NK-92 (cell line): ENCODE measurements around the gene CELF2.

Experiments used
- DNase-seq: peaks from one replicate; lab custom pipeline; 2025; ENCODE audit not compliant: unreplicated experiment; lab: John Stamatoyannopoulos, UW

Gene CELF2

GRCh38 chr10:11192304-11193000 lies 174.8 kb downstream of the CELF2 start:
- DNase-seq, result no peak

GRCh38 chr10:11193001-11193551 lies 175.4 kb downstream of the CELF2 start:
- no peak for DNase-seq

DNA sequence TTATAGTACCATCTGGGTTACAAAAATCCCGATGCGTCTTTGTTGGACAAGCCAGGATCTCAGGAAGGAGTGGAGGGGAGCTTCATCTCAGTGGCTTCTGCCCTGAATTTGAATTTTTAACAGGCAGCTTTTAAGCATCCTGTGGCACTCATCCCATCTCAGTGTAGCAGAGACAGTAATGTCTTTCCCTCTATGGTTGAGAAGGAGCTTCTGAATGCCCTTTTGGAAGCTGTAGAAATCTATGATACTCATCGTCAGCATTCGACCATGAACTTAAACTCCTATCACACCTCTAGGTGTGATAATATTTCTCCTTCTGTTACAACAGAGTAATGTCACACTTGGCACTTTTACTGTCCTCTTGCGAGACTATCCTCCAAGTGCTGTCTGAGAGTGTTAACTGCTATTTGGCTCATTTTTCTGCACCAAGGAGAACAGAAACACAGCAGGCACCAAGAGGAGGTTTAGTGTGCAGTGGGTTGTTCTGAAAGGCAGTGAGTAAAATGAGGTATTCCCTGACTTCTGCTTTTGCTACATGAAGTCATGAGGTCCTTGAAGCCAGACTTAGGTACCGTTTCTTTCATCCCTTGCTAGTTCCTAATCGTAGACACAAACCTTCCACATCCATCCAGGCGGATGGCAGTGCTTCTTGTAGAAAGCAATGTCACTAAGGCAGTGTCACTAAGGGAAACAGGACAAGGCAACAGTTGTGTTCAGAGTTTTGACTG lies 177.4 kb downstream of the CELF2 start:
- no peak for DNase-seq

- DNase-seq, result no peak
Observed at GRCh38 chr10:11195623-11196022, 178.0 kb downstream of the CELF2 start.

DNA sequence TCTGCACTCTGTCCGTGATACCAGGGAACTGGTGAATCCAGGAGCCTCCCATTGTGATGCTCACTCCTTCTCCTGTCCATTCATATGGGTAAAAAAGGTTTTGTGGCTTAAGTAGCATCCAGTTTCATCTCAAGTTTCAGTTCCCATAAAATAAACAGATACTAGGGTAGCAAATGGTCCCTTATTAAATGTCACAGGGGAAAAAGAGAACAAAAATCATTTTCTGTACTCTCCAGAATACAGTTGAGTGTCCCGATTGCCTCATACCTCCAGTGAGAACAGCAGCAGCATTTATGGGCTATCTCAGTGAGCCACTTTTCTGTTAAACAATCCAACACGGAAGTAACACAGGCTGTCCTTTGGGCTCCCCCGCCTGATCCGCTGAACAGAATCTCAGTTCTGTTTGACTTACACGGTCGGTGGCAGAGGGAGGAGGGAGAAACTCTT lies 179.6 kb downstream of the CELF2 start:
- no peak for DNase-seq

DNA sequence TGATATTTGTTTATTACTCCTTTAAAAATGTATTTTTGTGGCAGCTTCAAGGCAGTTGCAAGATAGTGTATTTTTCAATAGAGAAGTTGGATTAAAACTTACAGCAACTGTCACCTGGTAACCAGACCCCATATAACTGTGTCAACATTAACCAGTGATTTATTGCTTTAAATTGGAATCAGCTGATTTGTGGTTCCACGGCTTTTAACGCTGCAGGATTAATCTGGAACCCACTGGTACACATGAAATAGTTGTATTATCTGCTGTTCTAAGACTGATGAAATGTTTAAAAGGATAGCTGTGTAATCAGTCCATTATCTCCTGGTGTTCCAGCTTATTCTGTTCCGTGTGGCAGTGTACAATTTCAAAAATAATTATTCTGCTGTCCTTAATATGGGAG lies 180.2 kb downstream of the CELF2 start:
- DNase-seq, result no peak

- no peak for DNase-seq
Observed at GRCh38 chr10:11201911-11202310, 184.2 kb downstream of the CELF2 start.

DNA sequence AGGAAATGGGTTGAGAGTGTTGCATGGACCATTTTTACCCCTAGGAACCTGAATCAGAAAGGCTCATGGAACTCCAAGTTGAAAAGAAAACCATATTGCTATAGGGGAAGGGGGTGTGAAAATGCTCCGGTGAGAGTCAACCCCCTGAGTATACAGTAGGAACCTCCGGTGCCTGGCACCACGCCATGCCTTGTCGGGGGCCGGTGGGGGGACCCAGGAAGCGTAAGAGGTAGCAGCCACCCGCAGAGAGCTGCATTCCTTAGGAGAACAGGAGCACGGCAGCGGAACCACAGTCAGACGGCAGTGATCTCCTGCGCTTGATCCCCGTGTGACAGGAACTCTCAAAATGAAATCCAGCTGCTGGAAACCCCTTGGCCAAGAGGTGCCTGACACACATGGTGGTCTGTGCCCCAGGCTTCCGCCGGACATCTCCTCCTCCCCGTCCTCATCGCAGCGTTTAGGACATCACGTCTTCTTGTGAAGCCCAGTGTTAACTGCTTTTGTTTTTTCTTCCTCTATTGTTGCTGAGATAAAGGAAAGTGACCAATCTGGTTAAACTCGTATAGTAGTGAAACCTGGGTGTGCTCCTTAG lies 186.8 kb downstream of the CELF2 start:
- no peak for DNase-seq

DNA sequence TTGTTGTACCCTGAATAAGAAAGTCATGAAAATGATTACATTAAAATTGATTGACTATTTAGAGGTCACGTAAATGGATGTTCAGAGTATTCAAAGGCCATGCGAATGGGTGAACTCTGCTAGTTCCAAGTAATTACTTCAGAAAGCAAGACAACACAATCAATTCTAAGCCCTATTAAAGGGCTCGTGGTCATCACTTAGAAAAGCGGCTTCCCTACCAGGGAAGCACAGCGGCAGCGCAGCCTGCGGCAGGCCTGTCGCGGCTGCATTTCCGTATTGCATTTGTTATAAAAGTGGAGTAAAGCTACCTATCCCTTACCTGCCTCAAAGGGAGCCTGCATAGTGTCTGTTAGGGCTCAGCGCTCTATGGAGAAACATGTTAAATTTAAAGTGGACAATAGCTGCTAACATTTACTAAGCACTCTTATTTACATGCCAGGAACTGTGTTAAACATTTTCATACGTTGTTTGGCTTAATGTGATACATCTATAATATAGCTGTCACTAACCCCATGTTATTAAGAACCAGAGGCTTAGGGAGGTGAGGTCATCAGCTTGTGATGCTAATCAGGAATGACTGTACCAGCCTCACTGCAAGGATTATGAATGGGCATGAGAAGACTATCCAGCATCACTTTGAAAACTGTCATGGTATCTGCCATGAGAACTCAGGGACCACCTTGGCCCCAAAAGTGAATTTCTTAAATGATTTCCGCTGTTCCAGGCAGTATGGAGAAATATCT lies 187.5 kb downstream of the CELF2 start:
- DNase-seq, result no peak

- DNase-seq, result no peak
Observed at GRCh38 chr10:11206676-11207559, 189.2 kb downstream of the CELF2 start.

DNA sequence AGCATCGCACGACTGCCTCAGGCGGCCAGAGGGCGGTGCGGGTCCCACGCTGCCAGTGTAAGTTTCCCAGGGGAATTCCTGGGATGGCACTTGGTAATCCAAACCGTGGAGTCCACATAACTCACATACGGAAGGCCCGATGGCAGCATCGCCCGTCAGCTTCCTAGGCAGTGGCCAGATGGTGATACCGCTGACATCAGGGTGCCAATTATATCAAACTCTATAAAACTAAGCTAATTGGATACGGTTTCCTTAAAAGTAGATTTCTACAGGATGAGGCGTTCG lies 189.8 kb downstream of the CELF2 start:
- DNase-seq, result no peak

DNA sequence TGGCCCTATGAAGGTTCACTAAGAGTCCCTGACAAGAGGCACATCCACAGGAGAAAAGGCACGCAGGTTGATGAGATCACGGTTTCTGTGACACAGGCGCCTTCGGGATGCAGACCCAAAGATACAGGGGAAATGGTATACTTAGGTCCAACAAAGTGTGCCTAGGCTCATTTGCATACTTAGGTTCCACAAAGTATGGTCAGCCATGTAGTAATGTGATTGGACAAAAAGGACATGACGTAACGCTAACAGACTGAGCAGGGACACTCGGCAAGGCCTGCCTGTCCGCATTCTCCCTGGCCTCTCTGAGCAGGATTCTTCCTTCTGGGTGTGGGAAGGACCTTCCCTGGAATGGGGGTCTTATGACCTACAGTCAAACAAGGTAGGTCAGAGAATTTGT lies 190.6 kb downstream of the CELF2 start:
- no peak for DNase-seq

DNA sequence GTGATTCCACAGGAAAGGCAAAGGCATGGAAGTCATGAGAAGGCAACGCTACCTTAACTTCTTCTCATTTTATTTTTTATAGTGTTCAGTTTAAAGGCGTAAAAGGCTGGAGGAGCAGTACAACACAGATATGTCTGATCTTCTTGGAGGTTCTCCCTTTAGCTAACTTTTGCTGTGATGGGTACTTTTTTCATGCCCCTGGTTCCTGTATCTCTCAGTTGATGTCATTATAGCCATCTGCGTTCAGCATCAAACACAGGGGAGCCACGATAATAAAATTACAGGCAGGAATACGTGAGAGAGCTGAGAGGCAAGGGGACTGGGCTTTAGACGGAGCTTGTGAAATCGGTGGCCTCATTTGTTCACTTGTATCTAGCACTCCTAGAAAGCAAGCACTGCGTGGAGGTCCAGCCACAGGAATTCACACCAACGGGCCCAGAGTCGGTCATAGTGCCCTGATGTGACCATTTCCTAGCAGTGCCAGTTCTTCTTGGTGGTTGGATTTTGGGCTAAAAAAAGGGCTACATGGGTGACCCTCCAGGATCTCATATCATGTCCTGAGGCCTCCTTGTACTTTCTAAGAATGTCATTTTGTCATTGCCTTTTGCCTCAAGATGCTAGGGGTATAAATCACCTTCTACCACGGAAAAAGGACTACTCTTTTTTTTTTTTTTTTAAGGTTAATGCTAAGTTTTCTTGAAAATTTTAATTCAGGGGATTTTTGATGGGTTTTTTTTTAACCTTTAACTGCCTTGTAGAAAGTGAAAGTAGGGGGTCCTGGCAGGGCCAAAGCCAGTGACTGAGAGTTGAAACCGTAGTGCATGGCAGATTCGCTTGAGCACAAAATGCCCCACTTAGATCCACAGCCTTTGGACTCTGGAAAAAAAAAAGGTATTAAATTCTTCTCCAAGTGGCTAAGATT lies 191.5 kb downstream of the CELF2 start:
- DNase-seq, result no peak

GRCh38 chr10:11209830-11210181 lies 192.1 kb downstream of the CELF2 start:
- DNase-seq, result no peak

DNA sequence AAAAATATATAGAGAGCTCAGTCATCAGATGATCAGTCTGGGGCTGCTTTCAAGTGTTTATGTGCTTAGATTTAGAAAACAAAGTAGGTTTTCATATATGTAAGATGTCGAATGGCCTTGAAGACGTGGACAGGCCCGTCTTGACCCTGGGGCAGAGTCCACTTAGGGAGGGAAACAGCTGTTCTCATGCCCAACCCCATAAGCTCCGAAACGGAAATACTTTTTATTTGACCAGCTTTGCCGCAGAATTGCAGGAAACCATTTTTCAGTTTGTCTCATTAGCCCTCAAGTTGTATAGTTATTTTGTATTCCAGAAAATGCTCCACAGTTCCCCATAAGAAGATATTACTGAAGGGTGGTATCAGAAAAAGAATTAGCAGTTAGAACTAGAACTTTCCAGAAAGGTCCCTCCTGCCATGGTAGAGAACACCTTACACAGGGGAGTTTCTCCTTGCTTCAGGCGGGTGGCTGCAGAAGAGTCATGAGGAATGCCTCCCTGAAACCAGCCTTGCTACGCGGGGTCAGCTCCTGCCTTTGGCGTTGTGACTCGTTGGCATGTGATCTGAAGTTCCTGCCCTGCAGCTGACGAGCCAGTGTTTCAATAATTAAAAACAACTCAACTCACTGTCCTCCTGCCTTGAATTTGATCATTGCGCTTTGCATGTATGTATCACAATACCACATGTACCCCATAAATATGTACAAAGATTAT lies 192.7 kb downstream of the CELF2 start:
- DNase-seq, result no peak

DNA sequence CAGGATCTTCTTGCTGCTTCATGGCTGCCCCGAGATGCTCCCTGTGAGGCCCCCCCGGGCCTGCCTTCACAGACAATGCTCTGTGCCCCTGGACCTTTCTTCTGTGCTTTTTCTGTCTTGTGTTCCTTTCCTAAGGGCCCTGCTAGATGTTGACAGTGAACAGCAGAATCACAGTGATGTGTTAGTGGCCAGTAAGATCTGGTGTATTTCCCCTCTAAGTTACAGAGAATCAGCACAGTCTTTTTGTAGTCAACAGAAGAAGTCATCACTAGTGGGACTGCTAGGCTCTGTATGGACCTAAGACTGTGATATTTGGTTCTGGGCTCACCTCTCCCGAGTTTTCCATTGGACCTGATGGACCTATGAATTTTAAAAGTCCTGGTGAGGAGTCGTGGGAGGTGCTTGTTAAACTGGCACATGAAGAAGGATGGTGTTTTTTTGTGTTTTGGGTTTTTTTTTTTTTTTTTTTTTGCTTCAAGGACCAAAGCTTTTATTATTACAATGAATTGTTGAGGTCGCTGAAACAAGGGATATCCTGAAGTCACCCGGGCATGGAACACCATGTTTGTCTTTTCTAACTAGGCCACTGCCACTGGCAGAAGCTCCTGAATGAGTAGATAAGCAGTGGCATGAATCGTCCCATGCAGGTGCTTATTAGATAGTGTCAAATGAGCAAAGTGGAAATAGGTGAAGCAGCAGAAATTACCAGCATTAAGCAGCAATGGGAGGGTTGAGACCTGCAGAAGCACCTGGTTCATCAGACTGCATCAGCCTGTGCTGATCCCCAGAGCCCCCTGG lies 194.8 kb downstream of the CELF2 start:
- DNase-seq, result no peak

GRCh38 chr10:11213137-11213536 lies 195.5 kb downstream of the CELF2 start:
- DNase-seq, result no peak

DNA sequence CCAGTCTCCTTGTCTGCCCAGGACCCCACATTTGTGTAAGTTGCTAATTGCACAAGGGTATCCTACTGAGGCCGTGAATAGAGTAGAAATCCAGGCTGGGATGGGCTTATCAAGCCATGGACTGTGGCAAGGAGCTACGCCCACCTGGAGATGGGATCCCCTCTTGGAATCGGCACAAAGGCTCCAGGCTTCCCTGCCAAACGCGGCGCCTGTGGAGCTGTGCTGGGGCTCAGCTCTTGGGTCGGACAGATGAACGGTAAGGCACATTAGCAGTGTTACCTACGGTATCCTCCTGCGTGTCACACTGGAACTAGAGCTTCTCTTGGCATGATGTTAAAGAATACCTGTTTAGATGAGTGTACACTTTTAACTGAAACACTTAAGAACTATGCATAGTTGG lies 196.7 kb downstream of the CELF2 start:
- no peak for DNase-seq
